ENCODE measurements around the gene OR13C9.

GRCh38 chr9:104604801-104605200 is 13.2 kb downstream of the OR13C9 start:
- TF ChIP-seq CTCF (IDR thresholded peaks at IDR 0.05) = no peak
- no peak for TF ChIP-seq REST (IDR thresholded peaks at IDR 0.05; ENCODE audit: insufficient read depth in 1 of 2, low read depth in 2 of 2, low read length in 1 of 2)
- TF ChIP-seq POLR2AphosphoS5 (IDR thresholded peaks at IDR 0.05; ENCODE audit: low read depth, low read length) = no peak
- no peak for TF ChIP-seq SIN3A (IDR thresholded peaks at IDR 0.05; ENCODE audit: borderline replicate concordance, insufficient read depth, low read depth, low read length)
